Measurements from ENCODE around the gene NTNG2.

DNA sequence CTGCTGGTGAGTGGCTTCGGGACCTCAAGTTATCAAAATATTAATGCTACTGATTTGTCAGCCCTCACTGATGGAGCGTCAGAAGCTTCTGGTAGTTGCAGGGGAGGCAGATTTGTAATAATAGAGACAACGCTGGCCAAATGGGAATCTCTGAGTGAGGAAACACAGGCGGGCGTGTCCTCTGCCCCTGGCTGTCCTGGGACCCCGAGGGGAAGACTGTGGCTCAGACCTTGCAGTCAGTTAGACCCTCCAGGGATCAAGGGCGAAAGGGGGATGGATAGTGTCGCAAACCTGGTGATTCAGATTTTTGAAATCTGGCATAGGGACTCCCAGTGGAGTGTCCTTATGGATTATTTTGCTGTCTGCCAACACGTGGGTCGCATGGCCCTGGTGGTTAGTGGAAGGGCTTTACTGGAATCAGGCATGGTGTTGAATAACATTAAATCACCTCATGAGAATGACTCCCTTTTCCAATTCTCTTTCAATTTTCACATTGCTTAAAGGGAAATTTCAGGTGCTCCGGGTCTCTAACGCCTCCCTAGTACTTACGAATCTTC is 35.1 kb upstream of the NTNG2 start:
- TF ChIP-seq, protein P1, sequence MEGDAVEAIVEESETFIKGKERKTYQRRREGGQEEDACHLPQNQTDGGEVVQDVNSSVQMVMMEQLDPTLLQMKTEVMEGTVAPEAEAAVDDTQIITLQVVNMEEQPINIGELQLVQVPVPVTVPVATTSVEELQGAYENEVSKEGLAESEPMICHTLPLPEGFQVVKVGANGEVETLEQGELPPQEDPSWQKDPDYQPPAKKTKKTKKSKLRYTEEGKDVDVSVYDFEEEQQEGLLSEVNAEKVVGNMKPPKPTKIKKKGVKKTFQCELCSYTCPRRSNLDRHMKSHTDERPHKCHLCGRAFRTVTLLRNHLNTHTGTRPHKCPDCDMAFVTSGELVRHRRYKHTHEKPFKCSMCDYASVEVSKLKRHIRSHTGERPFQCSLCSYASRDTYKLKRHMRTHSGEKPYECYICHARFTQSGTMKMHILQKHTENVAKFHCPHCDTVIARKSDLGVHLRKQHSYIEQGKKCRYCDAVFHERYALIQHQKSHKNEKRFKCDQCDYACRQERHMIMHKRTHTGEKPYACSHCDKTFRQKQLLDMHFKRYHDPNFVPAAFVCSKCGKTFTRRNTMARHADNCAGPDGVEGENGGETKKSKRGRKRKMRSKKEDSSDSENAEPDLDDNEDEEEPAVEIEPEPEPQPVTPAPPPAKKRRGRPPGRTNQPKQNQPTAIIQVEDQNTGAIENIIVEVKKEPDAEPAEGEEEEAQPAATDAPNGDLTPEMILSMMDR (IDR thresholded peaks at IDR 0.05 in 8 of 11, conservative IDR thresholded peaks at IDR 0.05 in 3 of 11): no peak
- TF ChIP-seq POLR2AphosphoS5 (IDR thresholded peaks at IDR 0.05): no peak

Data from spleen (tissue), 7 donors.